Stimulated activated CD4-positive, alpha-beta T cell treated with anti-CD3 and anti-CD28 coated beads, Interleukin-15, amount 100 ng/mL, for 24 hours (primary cell): ENCODE data around the gene CFH.
"Not testable (repeated sequence)": the region's sequence is repeated elsewhere in the genome, so short reads cannot be mapped to it uniquely, and the experiment has no call there.

Experiments
- DNase-seq: peaks from one replicate; pipeline ENCODE4 v3.0.0-alpha.2; 2020

CFH gene

GRCh38 chr1:196774175-196774574 lies 122.3 kb downstream of the CFH start:
- DNase-seq: no peak

- DNase-seq: no peak
Measured at GRCh38 chr1:196774603-196775002, 122.8 kb downstream of the CFH start, which contains the start of gene CFHR3. Gene CFHR3, plus strand, starts transcription at chr1:196774840. Its CDS starts 47 bp downstream, at chr1:196774887.

GRCh38 chr1:196777603-196778002 lies 125.8 kb downstream of the CFH start:
- DNase-seq: no peak

- DNase-seq: no peak
Measured at GRCh38 chr1:196779093-196779492, 127.2 kb downstream of the CFH start.

- DNase-seq: not testable (repeated sequence)
Measured at GRCh38 chr1:196791252-196791651, 139.4 kb downstream of the CFH start.

GRCh38 chr1:196794103-196794502 lies 142.3 kb downstream of the CFH start:
- not testable (repeated sequence) for DNase-seq
